GM21360 (cell line): ENCODE measurements around the gene RGS6.

Experiments used
- ATAC-seq: cut with Tn5 transposase; IDR thresholded peaks from one replicate; pipeline ENCODE4 v1.9.1; 2021; ENCODE audit warnings: mild to moderate bottlenecking, moderate library complexity; ENCODE audit not compliant: unreplicated experiment

Gene RGS6

GRCh38 chr14:72222046-72222445 is 289.8 kb downstream of the RGS6 start:
- ATAC-seq: no peak

DNA sequence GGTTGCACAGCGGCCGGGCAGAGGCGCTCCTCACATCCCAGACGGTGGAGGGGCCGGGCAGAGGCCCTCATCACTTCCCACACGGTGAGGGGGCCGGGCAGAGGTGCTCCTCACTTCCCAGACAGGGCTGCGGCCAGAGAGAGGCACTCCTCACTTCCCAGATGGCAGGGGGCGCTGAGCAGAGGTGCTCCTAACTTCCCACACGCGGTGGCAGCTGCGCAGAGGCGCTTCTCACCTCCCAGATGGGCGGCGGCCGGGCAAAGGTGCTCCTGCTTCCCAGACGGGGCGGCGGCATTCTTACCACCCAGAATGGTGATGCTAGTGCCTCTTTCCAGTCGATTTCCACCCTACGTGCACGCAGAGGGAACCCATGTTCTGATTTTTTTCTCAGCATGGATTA is 304.4 kb downstream of the RGS6 start:
- no peak for ATAC-seq

DNA sequence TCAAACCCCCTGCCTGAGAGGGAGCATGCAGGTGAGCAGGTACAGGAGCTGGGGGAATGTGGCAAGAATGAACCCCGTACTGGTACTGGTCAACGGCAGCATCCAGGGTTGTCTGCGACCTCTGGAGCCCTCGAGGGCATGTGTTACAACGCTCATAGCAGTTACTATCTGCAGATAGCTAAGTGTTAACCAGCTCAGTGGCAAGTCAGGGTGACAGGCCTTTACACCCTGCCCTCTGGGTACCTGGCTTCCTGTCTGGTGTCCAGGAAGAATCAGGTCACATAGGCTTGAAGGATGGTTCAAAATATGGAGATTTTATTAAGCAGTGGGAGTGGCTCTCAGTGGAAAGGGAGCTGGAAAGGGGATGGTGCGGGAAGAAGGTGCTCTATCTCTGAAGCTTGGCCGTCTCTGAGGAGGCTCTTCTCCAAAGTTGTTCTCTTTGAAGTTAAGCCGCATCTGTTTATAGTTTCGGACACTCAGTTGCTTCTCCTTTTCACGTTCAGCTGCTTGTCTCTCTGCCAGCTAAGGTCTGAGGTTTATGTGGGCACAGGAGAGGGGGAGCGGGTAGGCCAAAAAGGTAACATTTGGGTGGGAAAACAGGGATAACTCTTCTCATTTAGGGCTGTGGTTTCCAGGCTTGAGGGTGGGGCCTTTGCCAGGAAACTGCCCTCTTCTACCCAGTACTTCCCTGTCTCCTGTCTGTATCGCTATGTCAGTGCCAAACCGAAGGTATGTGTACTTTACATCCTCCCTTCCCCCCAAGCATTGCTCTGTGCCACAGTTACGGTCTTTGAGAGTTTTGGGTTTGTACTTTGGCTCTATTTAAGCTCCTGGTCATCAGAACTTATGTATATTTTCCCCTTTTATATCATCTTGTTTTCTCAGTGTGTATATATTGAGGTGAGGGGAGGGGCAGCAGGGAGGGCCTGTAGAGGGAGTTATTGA is 305.8 kb downstream of the RGS6 start:
- ATAC-seq: no peak

DNA sequence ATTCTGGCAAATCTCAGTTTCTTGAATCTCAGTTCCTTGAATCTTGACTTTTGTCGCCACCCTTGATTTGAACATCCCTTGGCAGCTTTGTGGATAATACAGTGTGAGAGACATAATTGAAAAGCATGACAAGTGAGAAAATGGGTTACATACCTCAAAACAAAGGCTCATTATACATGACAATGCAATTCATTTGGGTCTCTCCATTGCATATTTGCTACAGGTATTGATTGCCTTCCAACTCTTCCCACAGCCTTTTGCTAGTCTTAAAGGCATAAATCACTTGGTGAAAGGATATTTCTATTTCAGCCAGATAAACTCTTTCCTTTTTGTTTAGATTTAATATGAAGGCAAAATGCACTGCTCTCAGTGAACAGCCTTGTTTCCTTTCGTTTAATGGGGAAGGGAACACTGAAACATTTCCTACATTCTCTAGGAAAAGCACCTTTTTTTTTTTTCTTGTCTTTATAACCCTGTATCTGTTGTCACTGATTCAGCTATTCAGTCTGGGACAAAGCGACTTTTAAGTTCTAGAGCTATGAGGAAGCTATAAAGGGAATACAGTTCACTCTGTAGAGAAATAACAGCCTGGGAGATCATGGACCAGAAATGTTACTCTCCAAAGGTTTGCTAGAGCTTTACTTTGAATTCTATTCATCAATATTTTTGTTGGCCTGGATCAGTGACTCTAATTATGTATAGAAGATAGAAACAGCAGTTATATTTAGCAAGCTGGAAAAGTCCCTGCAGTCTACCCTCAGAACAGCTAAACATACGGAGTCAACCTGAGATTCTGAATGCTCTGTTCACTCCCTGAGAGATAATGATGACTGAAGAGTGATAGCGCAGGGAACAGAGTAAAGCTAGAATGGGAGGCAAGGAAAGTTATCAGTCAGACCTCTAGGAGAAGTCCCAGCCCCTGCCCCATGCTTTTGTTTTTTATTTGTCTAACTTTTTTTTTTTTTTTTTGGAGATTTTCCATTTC is 311.4 kb downstream of the RGS6 start:
- ATAC-seq: no peak

GRCh38 chr14:72247896-72248465 is 315.8 kb downstream of the RGS6 start:
- no peak for ATAC-seq

- no peak for ATAC-seq
Observed at GRCh38 chr14:72253503-72253902, 321.3 kb downstream of the RGS6 start.

- ATAC-seq: no peak
Observed at GRCh38 chr14:72254202-72254936, 322.1 kb downstream of the RGS6 start.

- no peak for ATAC-seq
Observed at GRCh38 chr14:72254937-72255472, 322.8 kb downstream of the RGS6 start.

- ATAC-seq: no peak
Observed at GRCh38 chr14:72256055-72256454, 323.8 kb downstream of the RGS6 start.

DNA sequence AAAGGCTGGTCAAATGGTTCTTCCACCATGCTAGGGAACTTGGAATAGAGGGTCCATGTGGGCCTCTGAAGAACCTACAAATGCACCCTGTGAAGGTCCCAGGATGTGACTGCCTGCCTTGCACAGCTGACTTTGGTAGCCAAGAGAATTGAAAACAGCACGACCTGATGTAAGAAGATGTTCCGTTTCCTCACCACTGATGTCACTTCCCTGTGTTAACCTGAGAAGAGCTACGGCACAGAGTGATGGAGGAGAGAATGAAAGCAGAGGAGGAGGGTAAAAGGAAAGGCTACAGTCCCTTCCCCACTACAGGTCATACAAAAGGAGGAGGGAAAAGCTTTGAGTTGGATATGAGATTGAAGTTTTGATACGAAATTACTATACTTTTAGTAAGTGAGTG is 328.8 kb downstream of the RGS6 start:
- ATAC-seq: no peak

- ATAC-seq: no peak
Observed at GRCh38 chr14:72262771-72263170, 330.5 kb downstream of the RGS6 start.

DNA sequence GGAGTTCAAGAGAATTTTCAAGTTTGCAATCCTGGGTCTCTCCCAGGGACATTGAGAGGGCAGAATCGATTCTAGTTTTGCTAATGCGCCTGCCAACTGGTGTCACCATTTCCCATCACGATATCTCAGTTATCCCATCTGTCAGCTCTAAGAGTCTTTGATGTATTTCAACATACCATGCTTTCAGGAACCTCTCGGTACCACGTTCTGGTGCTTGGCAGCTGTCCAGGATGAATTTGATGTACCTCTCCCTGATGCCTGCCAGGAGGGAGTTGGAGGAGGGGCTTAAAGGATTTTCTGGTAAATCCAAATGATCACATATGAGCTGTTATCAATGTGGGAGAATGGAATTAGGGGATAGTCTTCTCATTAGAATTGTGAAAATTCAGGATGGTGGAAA is 332.5 kb downstream of the RGS6 start:
- no peak for ATAC-seq

GRCh38 chr14:72270147-72270727 is 338.0 kb downstream of the RGS6 start:
- no peak for ATAC-seq

- ATAC-seq: no peak
Observed at GRCh38 chr14:72270749-72271148, 338.5 kb downstream of the RGS6 start.

DNA sequence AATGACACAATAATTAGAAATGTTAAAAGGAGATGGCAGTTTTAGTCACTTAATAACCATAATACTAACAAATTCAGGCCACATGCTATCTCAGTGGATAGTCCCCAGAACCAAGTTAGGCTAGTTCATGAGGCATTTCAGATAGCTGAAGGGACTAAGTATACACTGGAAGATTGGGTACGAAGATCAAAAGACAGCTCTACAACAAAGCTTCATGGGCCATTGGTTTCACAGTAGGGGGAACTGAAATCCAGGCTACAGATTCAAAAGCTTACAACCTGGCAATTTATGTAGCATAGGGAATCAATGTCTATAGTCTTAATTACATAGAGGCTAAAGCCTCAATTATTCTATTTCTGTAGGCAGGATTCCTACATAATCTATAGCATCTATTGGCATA is 343.0 kb downstream of the RGS6 start:
- no peak for ATAC-seq

DNA sequence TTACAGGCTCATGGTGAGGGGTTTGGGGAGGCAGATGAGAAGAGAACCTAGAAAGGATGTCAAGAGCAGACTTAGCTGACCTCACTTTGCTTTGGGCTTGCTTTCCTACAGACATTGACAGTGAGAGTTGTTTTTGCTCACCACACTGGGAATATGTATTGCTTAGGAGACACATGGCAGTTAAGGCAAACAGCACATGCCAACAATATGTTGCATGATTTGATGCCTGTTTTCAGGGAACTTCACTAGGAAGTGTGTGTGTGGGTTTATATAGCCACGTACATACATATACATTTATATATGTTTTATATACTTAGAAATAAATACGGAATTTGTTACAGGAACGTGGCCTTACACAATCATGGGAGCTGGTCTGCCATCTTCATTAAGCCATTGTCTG is 346.1 kb downstream of the RGS6 start:
- ATAC-seq: no peak

DNA sequence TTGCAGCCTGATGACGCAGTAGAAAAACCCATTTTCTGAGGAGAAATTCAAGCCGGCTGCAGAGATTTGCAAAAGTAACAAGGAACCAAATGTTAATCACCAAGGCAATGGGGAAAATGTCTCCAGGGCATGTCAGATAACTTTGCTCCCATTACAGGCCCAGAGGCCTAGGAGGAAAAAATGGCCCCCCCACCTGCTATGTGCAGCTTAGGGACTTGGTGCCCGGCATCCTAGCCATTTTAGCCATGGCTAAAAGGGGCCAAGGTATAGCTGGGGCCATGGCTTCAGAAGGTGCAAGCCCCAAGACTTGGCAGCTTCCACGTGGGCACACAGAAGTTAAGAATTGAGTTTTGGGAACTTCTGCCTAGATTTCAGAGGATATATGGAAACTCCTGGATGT is 351.9 kb downstream of the RGS6 start:
- ATAC-seq: no peak

DNA sequence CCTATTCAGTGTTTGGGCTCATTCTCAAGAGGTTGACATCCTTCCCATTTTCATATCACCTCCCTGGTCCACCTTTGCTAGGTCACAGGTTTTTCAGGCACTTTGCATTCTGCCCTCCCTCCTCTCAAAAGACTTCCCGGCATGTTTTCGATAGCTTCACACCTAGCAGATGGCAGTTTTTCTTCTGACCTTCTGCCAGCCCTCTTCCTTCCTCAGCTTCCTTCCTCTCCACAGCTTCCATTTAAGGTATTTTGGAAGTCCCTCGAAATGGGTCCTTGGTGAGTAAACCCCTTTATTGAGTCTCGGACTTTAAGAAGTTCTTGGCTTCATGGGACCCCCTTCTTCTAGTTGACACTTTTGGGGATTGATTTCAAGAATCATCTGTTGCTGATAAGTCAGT is 358.0 kb downstream of the RGS6 start:
- no peak for ATAC-seq

DNA sequence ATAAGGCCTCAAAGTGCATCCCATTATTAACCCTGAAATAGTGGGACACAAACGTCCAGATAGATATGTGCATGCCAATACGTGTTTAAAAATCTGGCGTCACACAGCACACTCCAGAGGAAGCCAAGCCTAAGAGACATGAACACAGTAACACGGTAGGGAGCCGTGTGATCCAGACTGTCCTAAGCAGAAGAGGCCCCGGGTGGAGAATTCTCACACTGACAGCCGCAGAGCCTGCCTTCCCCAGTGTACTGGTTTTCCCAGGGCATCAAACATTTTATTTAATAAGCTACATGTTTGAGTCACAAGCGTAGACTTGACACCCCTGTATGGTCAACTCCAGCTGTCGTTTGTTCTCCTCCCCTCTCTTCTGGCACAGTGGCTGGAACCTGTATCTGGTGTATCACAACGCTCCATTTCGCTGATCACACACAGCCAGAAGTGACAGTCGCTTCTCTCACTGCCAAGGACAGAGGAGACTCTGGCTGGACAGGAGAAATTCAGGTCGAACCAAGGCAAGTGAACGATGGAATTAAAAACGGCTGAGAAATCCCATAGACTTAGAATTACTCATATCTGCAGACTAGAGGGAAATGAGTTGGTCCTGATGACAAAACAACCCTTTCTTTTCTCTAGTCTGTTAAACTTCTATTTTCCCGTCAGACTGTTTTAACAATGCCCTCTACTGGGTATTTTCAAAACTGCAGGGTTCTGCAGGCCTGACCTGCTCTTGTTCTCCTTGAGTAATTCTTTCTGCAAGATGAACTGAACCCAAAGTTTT is 359.9 kb downstream of the RGS6 start:
- ATAC-seq: no peak
